ENCODE results near the gene DCC.

GRCh38 chr18:53126210-53126609 lies 786.2 kb downstream of the DCC start:
- TF ChIP-seq CTCF (IDR thresholded peaks at IDR 0.05): no peak
- TF ChIP-seq CHD2 (IDR thresholded peaks at IDR 0.05; ENCODE audit: low read length, partially characterized antibody): no peak
- TF ChIP-seq BHLHE40 (IDR thresholded peaks at IDR 0.05; ENCODE audit: low read depth, low read length): no peak

All from A549 (cell line).